ENCODE results near the gene ALDOB. TPM values are rescaled to one million over a fixed set of nuclear protein-coding genes. Genes with fewer than 3 reads are reported as not detected.

ALDOB gene
- 2.0 TPM in 1 of 2 replicates, not detected in the other for polyA plus RNA-seq

GRCh38 chr9:101435601-101436079 is at the start of gene ALDOB:
TSS of gene ALDOB (minus strand) at chr9:101435774. CDS start at chr9:101430887, 4,887 bp downstream.

DNA sequence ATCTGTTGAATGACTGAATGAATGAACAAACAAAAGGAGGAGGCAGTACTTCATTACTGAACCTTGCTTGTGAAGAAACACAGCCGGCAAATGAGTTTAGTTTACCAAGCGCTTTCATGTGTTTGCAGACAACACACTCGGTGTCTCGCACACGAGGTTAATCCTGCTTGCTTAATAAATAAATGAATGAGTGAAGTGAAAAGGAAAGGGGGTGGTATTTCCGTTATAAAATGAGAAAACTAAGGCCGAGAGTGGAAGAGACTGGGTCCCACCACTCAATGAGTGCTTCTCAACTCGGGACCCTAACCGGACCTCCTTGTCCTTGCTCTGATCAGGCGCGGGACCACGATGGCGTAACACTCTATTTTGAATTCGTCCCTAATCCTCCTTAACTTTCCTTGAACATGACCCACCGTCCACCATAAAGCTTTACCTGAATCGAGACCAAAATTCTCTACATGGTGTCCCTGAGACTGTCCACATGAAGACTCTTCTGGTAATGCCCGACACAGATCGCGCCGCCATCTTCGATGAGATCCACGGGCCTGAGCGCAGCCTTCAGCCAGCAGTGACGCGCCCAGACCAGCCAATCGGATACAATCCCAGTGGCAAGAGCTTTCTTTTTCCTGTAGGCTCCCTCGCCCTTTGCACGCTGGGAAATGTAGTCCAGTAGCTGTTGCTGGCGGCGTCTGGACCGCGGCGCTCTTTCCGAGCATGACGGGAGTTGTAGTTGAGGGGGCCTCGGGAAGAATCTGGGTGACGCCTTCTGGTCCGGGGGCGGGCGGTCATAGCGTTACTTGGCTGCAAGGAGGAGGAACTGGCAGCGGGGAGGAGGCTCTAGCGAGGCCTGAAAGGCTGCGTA is 37.3 kb downstream of the ALDOB start, which contains the start of the genes MRPL50 and ZNF189:
TSS of gene MRPL50 (minus strand) at position 551 of the 862 bp plus-strand sequence. CDS start at position 525, 26 bp downstream.
TSS of gene ZNF189 (plus strand) at position 784 of the 862 bp plus-strand sequence. CDS start 306 bp downstream, outside the sequence.

DNA sequence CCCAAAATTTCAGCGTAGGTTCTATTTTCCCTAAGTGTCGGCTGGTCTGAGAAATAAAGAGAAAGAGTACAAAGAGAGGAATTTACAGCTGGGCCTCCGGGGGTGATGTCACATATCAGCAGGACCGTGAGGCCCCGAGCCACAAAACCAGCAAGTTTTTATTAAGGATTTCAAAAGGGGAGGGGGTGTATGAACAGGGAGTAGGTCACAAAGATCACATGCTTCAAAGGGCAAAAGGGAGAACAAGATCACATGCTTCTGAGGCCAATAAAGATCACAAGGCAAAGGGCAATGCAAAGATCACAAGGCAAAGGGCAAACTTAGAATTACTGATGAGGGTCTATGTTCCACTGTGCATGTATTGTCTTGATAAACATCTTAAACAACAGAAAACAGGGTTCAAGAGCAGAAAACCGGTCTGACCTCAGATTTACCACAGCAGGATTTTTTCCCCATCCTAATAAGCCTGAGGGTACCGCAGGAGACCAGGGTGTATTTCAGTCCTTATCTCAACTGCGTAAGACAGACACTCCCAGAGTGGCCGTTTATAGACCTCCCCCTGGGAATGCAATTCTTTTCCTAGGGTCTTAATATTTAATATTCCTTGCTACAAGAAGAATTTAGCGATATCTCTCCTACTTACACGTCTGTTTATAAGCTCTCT is 50.6 kb downstream of the ALDOB start, which contains the start of gene BAAT:
TSS of gene BAAT (minus strand) at position 134 of the 664 bp plus-strand sequence. CDS start 13,602 bp downstream, outside the sequence.

Other genes with a start within 250 kb of the ALDOB start
- gene BAAT, start 50.8 kb downstream of the ALDOB start, polyA plus RNA-seq, result 0.71 and 4.1 TPM in 2 replicates
- gene MRPL50, start 37.2 kb downstream of the ALDOB start, polyA plus RNA-seq, result 46.8 and 74.9 TPM in 2 replicates
- gene ZNF189, start 36.9 kb downstream of the ALDOB start, polyA plus RNA-seq, result 14.0 and 20.5 TPM in 2 replicates
- gene RNF20, start 98.1 kb upstream of the ALDOB start, polyA plus RNA-seq, result 23.4 and 26.9 TPM in 2 replicates
- gene PPP3R2, start 159.2 kb upstream of the ALDOB start, polyA plus RNA-seq, result 0.31 TPM in 1 of 2 replicates, not detected in the other